HG03378 (cell line): ENCODE measurements around the gene AAGAB.

Source experiments
- ATAC-seq: cut with Tn5 transposase; IDR thresholded peaks from one replicate; pipeline ENCODE4 v1.9.1; 2021; ENCODE audit warnings: mild to moderate bottlenecking, moderate library complexity; ENCODE audit not compliant: unreplicated experiment

AAGAB gene

GRCh38 chr15:67174864-67175573, 79.4 kb downstream of the AAGAB start:
- ATAC-seq = no peak

- no peak for ATAC-seq
Measured at GRCh38 chr15:67174446-67174845, 80.0 kb downstream of the AAGAB start.

- ATAC-seq = no peak
Measured at GRCh38 chr15:67173786-67174185, 80.7 kb downstream of the AAGAB start.

GRCh38 chr15:67173005-67173404, 81.5 kb downstream of the AAGAB start:
- ATAC-seq = no peak

GRCh38 chr15:67172172-67172571, 82.3 kb downstream of the AAGAB start:
- ATAC-seq = no peak

GRCh38 chr15:67171471-67171870, 83.0 kb downstream of the AAGAB start:
- no peak for ATAC-seq

- ATAC-seq = no peak
Measured at GRCh38 chr15:67170143-67170925, 84.1 kb downstream of the AAGAB start.

GRCh38 chr15:67168694-67169093, 85.8 kb downstream of the AAGAB start:
- no peak for ATAC-seq

- ATAC-seq = no peak
Measured at GRCh38 chr15:67167091-67167490, 87.4 kb downstream of the AAGAB start.

GRCh38 chr15:67166280-67167009, 88.0 kb downstream of the AAGAB start:
- ATAC-seq = no peak

- ATAC-seq = no peak
Measured at GRCh38 chr15:67165254-67166253, 88.9 kb downstream of the AAGAB start.

- ATAC-seq = no peak
Measured at GRCh38 chr15:67164811-67165253, 89.6 kb downstream of the AAGAB start.

- no peak for ATAC-seq
Measured at GRCh38 chr15:67164401-67164791, 90.1 kb downstream of the AAGAB start.

- no peak for ATAC-seq
Measured at GRCh38 chr15:67163180-67163579, 91.3 kb downstream of the AAGAB start.

GRCh38 chr15:67161881-67162280, 92.6 kb downstream of the AAGAB start:
- ATAC-seq = no peak

- no peak for ATAC-seq
Measured at GRCh38 chr15:67161412-67161811, 93.0 kb downstream of the AAGAB start.

- ATAC-seq = no peak
Measured at GRCh38 chr15:67158367-67158766, 96.1 kb downstream of the AAGAB start.

- no peak for ATAC-seq
Measured at GRCh38 chr15:67157521-67158252, 96.8 kb downstream of the AAGAB start.

- no peak for ATAC-seq
Measured at GRCh38 chr15:67156834-67157233, 97.6 kb downstream of the AAGAB start.

- no peak for ATAC-seq
Measured at GRCh38 chr15:67156426-67156825, 98.0 kb downstream of the AAGAB start.
